GM18508 (cell line): Measurements from ENCODE around the gene GRIN2B.

Experiments used
- ATAC-seq: cut with Tn5 transposase; IDR thresholded peaks from one replicate; pipeline ENCODE4 v1.9.1; 2021; ENCODE audit warnings: moderate number of reproducible peaks; ENCODE audit not compliant: insufficient read depth, unreplicated experiment

The GRIN2B gene

GRCh38 chr12:13959131-13959723 is 22.2 kb downstream of the GRIN2B start:
- ATAC-seq = no peak

GRCh38 chr12:13957576-13957975 is 23.8 kb downstream of the GRIN2B start:
- ATAC-seq = no peak

- no peak for ATAC-seq
Measured at GRCh38 chr12:13956060-13956590, 25.3 kb downstream of the GRIN2B start.

- ATAC-seq = no peak
Measured at GRCh38 chr12:13952096-13952495, 29.3 kb downstream of the GRIN2B start.

GRCh38 chr12:13950502-13950901 is 30.9 kb downstream of the GRIN2B start:
- no peak for ATAC-seq

GRCh38 chr12:13948621-13949020 is 32.8 kb downstream of the GRIN2B start:
- ATAC-seq = no peak

- no peak for ATAC-seq
Measured at GRCh38 chr12:13947276-13947946, 34.0 kb downstream of the GRIN2B start.

- no peak for ATAC-seq
Measured at GRCh38 chr12:13945641-13946040, 35.8 kb downstream of the GRIN2B start.

- ATAC-seq = no peak
Measured at GRCh38 chr12:13945236-13945635, 36.2 kb downstream of the GRIN2B start.

GRCh38 chr12:13942826-13943225 is 38.6 kb downstream of the GRIN2B start:
- ATAC-seq = no peak

- ATAC-seq = no peak
Measured at GRCh38 chr12:13941258-13942249, 39.8 kb downstream of the GRIN2B start.

- no peak for ATAC-seq
Measured at GRCh38 chr12:13940335-13940865, 41.0 kb downstream of the GRIN2B start.

- no peak for ATAC-seq
Measured at GRCh38 chr12:13937735-13938134, 43.7 kb downstream of the GRIN2B start.

- ATAC-seq = no peak
Measured at GRCh38 chr12:13935169-13935568, 46.2 kb downstream of the GRIN2B start.
